NCI-H82 treated with DMSO at 0.1 percent for 48 hours (cell line): ENCODE results near the gene DSE.

Experiments used
- DNase-seq: peaks from one replicate; lab custom pipeline; 2025; ENCODE audit not compliant: unreplicated experiment; lab: John Stamatoyannopoulos, UW

DSE gene

DNA sequence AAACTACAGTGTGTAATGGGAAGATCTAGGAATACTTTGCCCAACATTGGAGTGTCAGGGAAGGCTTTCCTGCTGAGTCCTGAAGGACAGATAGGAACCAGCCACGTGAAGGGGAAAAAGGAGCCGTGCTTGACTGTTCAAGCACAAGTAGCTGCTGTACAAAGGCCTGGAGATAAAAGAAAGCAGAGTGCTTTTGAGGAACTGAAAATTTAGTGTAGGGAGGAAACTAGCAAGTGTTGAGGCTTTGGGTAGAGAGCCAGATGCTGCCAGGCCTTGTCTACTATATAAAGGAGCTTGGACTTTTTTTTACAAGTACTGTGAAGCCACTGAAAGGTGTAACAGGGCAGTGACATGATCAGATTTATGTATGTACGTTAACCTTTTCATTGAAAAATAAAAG lies 39.0 kb downstream of the DSE start:
- no peak for DNase-seq

DNA sequence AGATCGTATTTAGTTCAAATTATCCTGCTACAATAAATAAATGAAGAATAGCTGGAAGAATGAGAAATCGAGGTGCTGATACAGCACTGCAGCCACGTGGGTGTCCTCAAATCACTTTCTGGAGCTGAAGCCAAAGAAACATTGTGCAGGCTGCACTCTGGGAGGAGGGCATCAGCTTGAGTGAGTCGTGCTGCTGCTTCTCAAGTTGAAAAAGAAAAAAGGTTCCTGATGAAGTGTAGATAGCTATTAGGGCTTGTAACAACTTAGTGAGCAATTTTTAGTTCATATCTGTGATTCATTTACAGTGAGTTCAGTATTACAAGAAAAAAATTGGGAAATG lies 40.5 kb downstream of the DSE start:
- DNase-seq, result no peak

DNA sequence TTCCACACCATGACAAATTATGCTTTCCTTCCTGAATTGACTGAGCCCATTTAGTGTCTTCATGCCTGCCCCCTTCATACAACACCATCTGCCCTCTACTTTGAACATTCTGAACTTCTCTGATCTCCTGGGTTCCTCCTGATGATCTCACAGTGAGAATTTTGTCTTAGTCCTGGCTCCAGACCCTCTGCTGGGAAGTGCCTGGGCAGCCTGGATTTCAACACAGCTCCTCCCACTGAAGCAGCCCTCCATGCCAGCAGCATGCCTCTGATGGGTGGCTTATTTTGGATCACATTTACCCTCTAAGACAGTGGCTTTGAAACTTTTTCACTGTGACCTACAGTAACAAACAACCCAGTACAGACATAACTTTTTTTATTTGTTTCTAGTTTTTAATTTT lies 41.5 kb downstream of the DSE start:
- DNase-seq, result no peak

DNA sequence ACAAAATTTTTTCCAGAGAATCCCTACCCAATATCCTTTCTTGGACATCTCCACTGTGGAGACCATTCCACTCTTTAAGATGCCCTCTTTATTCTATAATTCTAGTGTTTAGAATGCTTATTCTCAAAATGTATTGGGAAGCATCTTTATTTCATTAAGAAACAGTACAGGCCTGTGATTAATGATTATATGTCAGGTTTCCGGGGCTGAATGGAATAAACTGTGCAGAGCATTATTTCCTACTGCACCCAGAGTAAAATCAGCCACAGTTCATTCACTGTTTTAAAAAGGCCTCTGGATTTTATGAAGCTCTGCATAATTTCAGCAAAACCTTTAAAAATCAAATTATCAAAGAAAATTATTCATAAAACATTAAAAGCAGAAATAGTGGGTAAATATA lies 42.6 kb downstream of the DSE start:
- no peak for DNase-seq

DNA sequence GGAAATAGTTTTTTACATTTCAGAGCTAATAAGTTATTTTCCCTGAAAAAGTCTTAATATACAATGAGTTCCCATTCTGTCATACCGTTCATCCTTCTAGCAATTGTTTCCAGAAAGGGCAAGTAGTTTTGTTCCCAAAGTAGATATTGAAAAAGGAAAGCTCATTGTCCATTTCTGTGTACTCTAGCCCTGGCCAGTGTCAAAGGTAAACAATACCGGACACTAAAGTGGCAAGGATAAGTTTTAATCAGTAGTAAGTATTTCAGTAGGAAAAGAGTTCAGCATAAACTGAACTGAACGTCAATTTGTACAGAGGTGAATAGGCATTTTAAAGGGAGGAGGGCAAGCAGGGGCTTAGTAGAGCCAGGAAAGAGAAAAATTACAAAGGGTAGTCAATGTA lies 46.9 kb downstream of the DSE start:
- DNase-seq, result no peak

DNA sequence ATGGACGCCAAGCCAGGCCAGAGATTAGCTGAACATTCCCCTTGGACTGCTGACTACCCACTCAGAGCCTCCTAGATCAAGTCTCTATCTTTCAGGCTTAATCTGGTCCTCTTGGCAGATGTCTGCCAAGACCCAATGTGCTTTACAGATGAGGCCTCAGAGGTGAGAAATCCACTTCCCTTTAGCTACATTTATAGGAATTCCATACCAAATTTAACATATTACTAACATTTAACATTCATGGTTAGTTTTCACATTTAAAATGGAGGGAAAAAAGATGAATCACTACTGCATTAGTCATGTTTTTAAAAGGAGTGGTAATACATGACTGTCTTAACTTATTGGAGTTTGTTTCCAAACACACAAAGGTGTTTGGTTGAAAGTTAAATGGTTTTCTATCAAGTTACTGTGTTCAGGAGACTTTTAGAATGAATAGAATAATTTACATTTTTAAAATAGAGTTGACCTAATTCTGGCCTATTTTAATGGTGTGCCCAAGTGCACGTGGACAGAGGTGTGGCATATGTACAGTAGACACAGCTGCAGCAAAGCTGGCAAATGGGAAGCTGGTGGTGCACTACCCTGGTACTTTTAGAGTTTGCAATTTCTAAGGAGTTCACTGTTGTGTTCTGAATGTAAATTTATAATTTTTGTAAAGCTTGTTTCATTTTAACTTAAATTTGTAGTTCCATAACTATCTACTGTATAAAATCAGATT lies 48.5 kb downstream of the DSE start:
- no peak for DNase-seq

DNA sequence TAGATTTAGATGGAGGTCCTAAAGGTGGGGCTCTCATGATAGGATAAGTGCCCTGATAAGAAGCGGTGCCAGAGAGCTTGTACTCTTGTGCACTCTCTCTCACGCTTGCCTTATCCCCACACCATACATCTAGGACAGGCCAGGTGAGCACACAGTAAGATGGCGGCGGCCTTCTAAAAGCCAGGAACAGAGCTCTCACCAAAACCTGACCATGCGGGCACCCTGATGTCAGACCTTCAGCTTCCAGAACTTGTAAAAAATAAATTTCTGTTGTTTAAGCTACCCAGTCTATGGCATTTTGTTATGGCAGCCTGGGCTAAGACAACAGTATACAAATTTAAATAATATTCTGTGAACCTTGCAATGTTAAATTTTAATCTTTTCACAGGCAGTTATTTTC lies 49.6 kb downstream of the DSE start:
- DNase-seq, result no peak

DNA sequence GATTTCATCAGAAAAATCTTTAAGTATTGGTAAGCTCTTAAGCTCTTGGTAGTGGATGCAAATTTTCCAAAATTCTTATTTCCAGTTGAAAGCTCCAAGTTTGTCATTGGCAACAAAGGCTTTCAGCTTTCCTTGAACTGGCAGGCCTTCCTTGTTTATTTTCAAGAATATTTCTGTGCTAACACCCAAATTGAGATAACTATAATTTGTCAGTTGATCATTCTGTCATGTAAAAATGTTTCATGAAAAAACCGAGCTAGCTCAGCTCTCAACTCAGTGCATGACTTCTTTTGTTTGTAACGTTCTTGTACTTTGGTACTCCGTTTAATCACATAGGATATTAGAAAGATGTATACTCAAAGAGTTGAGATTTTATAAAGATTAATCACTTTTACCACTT lies 51.5 kb downstream of the DSE start:
- DNase-seq, result no peak

DNA sequence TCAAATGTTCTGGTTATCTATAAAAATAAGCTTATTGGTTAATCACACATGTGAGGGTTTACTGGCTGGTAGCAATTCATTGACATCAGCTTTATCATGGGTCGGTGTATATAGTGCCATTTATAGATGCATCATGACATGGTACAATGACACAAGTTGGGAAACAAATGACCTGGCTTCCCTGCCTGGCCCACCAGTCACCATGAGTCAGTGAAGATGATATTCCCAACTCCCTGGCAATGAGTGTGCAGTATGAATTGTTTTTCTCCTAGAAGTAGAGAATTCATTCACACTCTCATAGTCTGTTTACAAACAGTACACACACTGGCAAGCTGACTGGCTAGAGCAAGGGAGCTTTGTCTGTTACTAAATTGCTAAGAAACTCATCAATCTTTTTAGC lies 53.3 kb downstream of the DSE start:
- DNase-seq, result no peak

DNA sequence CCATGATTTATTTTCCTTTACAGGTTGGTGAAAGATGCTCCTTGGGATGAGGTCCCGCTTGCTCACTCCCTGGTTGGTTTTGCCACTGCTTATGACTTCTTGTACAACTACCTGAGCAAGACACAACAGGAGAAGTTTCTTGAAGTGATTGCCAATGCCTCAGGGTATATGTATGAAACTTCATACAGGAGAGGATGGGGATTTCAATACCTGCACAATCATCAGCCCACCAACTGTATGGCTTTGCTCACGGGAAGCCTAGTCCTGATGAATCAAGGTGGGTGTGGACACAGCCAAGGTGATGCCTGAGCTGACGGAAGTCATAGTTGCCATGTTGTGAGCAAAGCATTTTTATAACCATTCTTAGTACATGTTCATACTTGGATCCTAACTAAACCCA lies 55.8 kb downstream of the DSE start:
- DNase-seq, result no peak

DNA sequence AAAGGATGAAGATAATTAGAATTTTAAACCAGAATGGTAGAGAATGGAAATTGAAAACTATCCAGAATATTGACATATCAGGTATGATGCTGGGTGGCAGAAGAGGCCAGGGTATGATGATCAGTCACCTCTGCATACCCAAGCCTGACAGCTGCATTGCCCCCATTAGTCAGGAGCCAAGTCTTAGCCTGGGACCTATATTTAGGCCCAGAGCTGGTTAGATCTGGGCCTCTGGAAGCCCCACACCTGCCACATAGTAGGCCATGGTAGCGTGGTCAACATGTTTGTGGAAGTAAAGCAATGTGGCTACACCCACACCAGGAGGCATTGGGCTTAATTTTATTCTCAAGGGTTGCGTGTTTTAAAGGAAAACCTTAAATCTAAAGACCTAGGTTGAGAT lies 58.4 kb downstream of the DSE start:
- DNase-seq, result no peak

DNA sequence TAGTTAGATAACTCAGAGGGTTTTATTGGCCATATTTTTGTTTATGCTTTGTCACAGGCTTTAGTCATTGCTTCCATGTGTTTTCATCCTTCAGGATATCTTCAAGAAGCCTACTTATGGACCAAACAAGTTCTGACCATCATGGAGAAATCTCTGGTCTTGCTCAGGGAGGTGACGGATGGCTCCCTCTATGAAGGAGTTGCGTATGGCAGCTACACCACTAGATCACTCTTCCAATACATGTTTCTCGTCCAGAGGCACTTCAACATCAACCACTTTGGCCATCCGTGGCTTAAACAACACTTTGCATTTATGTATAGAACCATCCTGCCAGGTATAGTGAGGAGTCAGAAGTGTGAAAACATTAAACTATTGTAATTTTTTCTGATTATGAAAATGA lies 60.1 kb downstream of the DSE start:
- DNase-seq, result no peak

DNA sequence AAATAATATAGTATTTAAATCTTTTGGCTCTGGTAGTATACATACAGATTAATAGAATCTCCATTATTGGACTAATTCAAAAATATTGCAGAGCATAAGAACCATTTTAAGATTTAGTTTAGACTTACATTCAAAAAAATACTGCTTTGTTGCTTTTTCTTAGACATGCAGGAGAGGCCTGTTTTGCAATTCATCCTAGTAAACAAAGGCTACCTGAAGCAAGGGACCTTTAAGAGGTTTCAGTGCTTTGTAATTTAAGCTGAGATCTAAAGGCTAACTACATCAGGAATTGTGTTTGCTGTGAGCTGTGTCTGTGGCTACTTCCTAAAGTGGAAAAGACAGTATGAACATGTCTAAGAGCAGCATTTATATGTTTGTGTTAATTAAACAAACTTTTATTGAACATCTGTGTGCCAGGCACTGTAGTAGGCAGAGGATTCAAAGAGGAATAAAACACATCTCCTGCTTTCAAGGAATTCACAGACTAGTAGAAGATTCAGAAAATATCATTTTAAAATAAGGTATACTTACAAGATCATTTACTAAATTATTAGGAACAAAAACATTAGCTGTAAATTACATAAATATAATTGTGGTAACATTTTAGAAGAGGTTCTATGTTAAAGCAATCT lies 61.3 kb downstream of the DSE start:
- no peak for DNase-seq

DNA sequence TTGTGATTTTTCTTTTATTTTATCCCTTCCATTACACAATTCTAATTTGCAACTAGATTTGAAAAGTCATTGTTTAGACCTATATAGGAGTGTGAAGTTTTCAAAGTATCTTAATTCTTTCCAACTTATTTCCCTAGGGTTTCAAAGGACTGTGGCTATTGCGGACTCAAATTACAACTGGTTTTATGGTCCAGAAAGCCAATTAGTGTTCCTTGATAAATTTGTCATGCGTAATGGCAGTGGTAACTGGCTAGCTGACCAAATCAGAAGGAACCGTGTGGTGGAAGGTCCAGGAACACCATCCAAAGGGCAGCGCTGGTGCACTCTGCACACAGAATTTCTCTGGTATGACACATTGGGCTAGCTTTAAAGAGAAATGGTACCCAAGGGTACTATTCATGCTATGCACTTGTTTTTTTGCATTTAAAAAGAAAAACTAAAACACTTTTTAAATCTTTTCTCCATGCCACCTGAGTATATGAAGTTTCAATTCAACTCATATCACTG lies 62.5 kb downstream of the DSE start:
- DNase-seq, result no peak

DNA sequence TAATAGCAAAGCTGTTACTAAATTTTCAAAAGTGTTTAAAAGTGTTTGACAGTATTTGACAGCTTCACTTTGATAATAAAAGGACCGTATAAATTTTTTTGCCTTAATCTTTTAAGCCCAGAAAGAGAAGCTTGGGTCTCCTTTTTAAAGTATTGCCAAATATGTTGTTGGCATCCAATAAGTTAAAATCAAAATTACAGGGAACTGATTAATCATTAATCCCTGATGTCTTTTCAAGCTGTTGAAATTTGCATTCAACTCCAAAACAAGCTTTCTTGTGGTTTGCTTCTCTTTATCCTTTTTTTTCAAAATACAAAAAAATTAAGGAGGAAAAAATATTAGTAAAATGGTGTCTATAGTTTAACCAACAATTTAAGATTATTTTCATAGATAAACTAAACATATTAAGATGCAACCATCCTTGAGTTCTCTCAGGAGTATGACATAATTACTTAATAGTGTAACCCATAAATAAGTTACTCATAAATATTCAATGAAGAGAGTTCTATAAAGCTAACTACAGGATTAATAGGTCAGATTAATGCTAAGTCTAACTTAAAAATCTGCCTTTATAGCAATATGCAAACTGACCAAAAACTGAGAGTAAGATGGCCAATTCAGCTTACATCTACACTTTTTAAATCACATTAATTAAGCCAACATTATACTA lies 63.4 kb downstream of the DSE start:
- no peak for DNase-seq

DNA sequence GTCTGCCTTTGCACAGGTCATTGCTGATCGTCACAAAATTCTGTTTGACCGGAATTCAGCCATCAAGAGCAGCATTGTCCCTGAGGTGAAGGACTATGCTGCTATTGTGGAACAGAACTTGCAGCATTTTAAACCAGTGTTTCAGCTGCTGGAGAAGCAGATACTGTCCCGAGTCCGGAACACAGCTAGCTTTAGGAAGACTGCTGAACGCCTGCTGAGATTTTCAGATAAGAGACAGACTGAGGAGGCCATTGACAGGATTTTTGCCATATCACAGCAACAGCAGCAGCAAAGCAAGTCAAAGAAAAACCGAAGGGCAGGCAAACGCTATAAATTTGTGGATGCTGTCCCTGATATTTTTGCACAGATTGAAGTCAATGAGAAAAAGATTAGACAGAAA lies 65.8 kb downstream of the DSE start:
- DNase-seq, result no peak

DNA sequence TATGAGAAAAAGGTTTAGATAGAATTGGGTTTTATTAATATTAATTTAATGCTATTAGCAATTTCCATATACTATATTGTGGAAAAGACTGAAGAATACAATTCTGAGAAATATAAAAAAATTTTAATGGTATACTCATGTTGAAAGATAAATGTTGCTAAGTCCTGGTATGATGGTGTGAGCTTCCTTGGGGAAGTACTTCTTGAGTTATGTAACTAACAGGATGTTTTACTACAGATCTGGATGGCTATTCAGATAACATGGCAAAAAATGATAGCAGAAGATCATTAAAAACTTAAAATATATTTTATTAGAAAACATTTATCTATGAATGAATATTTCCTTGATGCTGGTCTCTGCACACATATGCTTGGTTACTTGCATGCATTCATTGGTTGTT lies 66.9 kb downstream of the DSE start:
- DNase-seq, result no peak

DNA sequence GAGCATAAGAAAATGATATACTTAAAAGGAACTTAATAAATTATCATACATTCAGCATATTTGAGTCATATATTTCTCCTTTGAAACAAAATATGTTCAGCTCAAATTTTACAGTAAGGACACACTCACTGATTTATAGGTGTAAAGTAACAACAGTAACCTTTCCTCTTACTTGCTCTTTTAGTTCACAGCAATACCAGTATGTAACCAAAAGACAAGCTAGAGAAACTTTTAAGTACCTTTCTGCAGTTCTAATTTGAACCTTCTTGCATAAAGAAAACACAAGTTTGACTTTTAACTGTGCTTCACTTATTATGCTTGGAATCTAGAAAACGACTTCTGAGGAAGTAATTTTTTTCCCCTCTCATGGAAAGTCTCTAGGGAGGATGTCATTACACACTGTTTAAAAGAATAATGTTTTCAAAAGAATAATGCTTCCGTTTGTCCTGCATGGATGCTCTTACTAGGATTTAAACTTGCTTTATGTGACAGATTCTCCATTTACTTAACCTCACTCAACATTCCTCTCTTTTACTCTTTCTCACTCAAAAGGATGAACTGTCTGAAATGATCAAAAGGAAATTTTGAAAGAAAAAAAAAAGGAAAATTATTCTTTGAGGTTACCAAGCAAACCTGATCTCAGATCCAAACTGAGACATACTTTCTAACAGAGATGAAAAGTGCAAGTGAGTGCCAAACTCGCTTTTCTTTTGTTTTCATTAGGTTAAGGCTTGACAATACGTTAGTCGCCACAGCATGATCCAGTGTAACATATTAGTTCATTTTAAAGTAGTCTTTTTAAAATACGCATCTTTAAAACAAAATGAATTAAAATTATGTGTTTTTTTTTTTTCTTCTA lies 68.1 kb downstream of the DSE start:
- DNase-seq, result no peak

DNA sequence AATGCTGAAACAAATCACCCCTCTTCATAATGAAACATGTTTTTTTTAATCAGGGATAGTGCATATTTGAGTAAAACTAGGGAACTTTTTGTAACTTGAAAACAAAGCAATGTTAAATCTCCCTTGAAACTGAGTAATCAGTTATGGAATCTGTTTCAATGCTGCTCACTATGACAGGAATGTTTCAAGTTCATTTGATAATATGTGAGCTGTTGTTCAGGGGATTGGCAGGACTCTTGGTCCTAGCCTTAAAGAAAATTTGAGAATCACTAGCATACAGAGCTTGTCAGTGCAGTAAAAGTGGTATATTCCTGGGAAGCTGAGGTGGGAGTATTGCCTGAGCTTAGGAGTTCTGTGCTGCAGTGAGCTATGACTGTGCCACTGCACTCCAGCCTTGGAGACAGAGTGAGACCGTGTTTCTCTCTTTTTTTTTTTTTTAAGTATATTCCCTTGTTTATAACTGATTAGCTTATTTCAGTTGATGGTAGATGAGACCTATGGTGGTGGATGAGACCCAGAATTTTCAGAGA lies 68.8 kb downstream of the DSE start:
- DNase-seq, result no peak

DNA sequence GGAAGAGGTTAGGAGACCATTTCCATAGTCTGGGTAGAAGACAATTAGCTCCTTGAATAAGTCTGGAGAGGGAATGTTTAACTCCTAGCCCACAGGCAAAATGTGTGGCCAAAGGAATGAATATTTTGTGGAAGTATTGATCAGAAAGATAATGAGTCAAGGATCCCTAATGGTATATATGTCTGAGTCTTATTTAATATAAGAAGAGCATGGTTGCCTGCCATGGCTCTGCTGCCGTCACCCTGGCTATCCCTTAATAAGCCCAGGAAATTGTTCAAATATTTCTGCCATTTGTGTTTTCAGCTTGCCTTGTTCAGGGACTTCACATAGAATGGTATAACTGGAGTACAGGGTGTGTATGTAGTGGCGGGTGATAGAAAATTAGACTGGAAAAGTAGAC lies 72.4 kb downstream of the DSE start:
- no peak for DNase-seq

DNA sequence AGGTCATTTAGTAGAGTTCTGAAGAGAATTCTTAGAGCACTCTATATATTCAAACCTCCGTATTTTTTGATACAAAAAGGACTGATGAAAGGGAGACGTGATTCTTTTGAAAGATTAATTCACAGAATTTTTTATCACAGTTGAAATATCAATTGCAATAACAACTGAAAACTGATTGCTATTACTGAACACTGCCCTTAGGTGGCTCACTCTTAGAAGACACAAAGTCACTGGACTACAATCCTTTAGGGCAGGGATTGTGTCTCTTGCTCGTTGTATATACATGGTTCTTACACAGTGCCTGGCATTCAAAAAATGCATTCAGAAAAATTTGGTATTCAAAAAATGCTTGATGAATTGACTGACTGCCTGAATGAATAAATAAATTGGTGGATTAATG lies 73.3 kb downstream of the DSE start:
- DNase-seq, result no peak
